Smooth muscle cell of trachea (primary cell): ENCODE results near the gene MRPL44. TPM values are rescaled to one million over a fixed set of nuclear protein-coding genes. Genes with fewer than 3 reads are reported as not detected.

Experiments used
- total RNA-seq: library from RNA; depleted of rRNA; stranded (reverse); fragments of >200 nt; gene quantifications from 2 replicates; pipeline ENCODE4 v1.2.1, GENCODE V29; 2014

MRPL44 gene
- 26.3 and 33.9 TPM in 2 replicates for total RNA-seq

DNA sequence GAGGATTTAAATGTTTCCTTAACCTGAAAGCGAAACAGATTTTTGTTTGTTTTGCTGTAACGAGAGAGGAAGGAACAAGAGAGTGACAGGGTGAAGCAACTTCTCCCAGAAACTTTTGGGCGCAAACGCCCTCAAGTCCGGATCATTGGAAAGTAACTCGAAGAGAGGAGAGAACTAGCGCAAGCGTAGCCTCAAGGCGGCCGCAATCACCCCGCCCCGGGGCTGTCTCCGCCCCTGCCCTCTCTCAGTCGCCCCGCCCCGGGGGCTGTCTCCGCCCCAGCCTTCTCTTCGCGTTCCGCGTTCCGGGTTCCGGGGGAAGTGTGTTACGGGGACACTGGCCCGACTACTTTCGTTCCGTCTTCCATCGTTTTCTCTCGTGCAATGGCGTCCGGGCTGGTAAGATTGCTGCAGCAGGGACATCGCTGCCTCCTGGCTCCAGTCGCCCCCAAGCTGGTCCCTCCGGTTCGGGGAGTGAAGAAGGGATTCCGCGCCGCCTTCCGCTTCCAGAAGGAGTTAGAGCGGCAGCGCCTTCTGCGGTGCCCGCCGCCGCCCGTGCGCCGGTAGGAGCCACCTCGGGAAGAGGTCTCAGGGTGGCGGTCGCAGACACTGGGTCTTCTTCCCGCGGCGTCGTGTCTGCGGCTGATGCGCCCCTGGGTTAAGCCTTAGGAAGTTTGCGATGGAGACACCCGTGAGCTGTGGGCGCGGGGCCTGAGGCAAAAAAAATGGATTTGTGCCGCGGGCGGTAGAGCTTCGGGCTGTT, at the start of gene MRPL44:
TSS of gene MRPL44 (plus strand) at position 372 of the 760 bp plus-strand sequence. CDS start at position 382, 10 bp downstream.

DNA sequence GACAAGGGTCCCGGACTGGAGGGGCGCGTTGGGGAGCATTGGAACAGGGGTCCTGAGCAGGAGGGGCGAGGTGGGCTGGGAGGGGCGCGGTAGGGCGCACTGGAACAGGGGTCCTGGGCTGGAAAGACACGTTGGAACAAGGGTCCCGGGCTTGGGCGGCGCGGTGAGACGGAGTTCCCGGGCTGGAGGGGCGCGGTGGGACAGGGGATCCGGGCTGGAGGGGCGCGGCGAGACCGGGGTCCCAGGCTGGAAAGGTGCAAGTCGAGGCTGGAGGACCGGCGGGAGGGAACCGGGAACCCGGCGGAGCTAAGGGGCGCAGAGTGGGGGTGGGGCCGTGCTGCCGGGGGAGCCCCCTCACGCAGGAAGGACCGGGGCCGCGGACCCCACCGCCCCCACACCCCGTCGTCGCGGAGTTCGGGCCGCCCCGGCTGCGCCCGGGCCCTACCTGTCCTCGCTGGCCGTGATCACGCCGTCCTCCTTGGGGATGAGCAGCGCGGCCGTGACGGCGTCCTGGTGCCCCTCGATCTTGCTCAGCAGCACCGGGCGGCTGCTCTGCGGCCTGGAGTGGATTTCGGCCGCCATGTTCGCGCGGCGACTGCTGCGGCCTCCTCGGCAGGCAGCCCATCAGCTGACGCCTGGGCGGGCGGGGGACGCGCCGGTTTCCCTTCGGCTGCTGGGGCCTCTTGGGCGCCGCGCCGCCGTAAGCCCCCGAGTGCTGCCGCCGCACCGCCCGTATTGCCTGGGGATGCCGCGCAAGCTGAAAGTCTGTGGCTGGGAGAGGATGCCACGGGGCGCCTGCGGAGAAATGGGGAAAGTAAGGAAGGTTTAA, 12.3 kb upstream of the MRPL44 start, which contains the start of gene WDFY1:
TSS of gene WDFY1 (minus strand) at position 633 of the 829 bp plus-strand sequence. CDS start at position 582, 51 bp downstream.

Other genes with a start within 250 kb of the MRPL44 start
- 2.6 and 4.4 TPM in 2 replicates for gene AP1S3, start 119.9 kb upstream of the MRPL44 start, total RNA-seq
- 97.3 and 155 TPM in 2 replicates for gene WDFY1, start 12.1 kb upstream of the MRPL44 start, total RNA-seq
- 62.5 and 275 TPM in 2 replicates for gene SERPINE2, start 81.8 kb downstream of the MRPL44 start, total RNA-seq